HepG2 (cell line): ENCODE results near the gene RNASE13. TPM values are rescaled to one million over a fixed set of nuclear protein-coding genes. Genes with fewer than 3 reads are reported as not detected.
A peak's percentile ranks its signal among the peaks of the same experiment; 100 is the strongest.

Experiments
- AFF4 ChIP-seq: sonication (generic); formaldehyde crosslinking; IDR thresholded peaks from 2 replicates; pipeline ENCODE4 v1.4.0; 2020; ENCODE audit warnings: missing genetic modification reagents
- DDIT3 ChIP-seq: sonication (generic); formaldehyde crosslinking; IDR thresholded peaks from 2 replicates; pipeline ENCODE4 v1.4.0; 2020; ENCODE audit warnings: mild to moderate bottlenecking, missing genetic modification reagents
- GABPB1 ChIP-seq: IDR thresholded peaks from 2 replicates; pipeline ENCODE4 v1.6.1; 2016; ENCODE audit warnings: mild to moderate bottlenecking, missing genetic modification reagents, moderate library complexity, missing compliant biosample characterization
- LRRFIP1 ChIP-seq: sonication (generic); formaldehyde crosslinking; conservative IDR thresholded peaks from 2 replicates; pipeline ENCODE4 v1.4.0; 2020; ENCODE audit warnings: missing genetic modification reagents
- PBX3 ChIP-seq: sonication (generic); formaldehyde crosslinking; IDR thresholded peaks from 2 replicates; pipeline ENCODE4 v1.8.1; 2023; ENCODE audit warnings: missing genetic modification reagents, inconsistent platforms, borderline replicate concordance
- SNRNP70 ChIP-seq: fragments of 200-400 bp; formaldehyde crosslinking; IDR thresholded peaks from 2 replicates; pipeline ENCODE4 v1.6.1; 2017; ENCODE audit warnings: mild to moderate bottlenecking, low read depth, low read length, moderate library complexity
- THRA ChIP-seq: sonication (generic); formaldehyde crosslinking; IDR thresholded peaks from 2 replicates; pipeline ENCODE4 v1.4.0; 2020; ENCODE audit warnings: missing genetic modification reagents, borderline replicate concordance
- ZBTB49 ChIP-seq: sonication (generic); formaldehyde crosslinking; IDR thresholded peaks from 2 replicates; pipeline ENCODE4 v1.4.0; 2020; ENCODE audit warnings: missing genetic modification reagents, borderline replicate concordance
- ZFP90 ChIP-seq: sonication (generic); formaldehyde crosslinking; IDR thresholded peaks from 2 replicates; pipeline ENCODE4 v1.8.0; 2022; ENCODE audit warnings: missing genetic modification reagents, mild to moderate bottlenecking, inconsistent platforms, borderline replicate concordance
- ZNF180 ChIP-seq: sonication (generic); formaldehyde crosslinking; IDR thresholded peaks from 2 replicates; pipeline ENCODE4 v1.4.0; 2020; ENCODE audit warnings: low read depth, missing genetic modification reagents, borderline replicate concordance
- ZNF414 ChIP-seq: sonication (generic); formaldehyde crosslinking; IDR thresholded peaks from 2 replicates; pipeline ENCODE4 v1.5.0; 2020; ENCODE audit warnings: missing genetic modification reagents
- ZNF543 ChIP-seq: sonication (generic); formaldehyde crosslinking; IDR thresholded peaks from 2 replicates; pipeline ENCODE4 v1.4.0; 2020; ENCODE audit warnings: mild to moderate bottlenecking, missing genetic modification reagents
- ZNF619 ChIP-seq: sonication (generic); formaldehyde crosslinking; IDR thresholded peaks from 2 replicates; pipeline ENCODE4 v1.4.0; 2020; ENCODE audit warnings: mild to moderate bottlenecking, missing genetic modification reagents
- ZNF761 ChIP-seq: sonication (generic); formaldehyde crosslinking; conservative IDR thresholded peaks from 2 replicates; pipeline ENCODE4 v1.4.0; 2020; ENCODE audit warnings: mild to moderate bottlenecking, missing genetic modification reagents
- polyA plus RNA-seq, 8 experiments: library from polyadenylated mRNA; depleted of rRNA in 3 of 8; stranded (reverse) in 7 of 8; unstranded in 1 of 8; fragments of >200 nt; fragmentation: Illumina TruSeq in 4 of 8; extraction: Trizol in 4 of 8; gene quantifications; 2 replicates each; pipeline versions ENCODE4 v1.2.1 to v1.2.3, GENCODE V29; 2011 to 2016; ENCODE audit warnings: low read depth in 4 of 8, missing spikeins in 1 of 8, mixed read lengths in 1 of 8; ENCODE audit not compliant: insufficient read depth in 1 of 8
- total RNA-seq, 5 experiments: library from RNA; depleted of rRNA; stranded (reverse); fragments of >200 nt; fragmentation: Illumina TruSeq; extraction: Trizol; gene quantifications; 2 replicates each; pipeline ENCODE4 v1.2.3, GENCODE V29; 2016; ENCODE audit warnings: low read depth in 1 of 5

Gene RNASE13
- total and polyA plus RNA-seq, 2 of the 13 experiments (the other 11 are each of a cell fraction or from before 2014, with no cell fraction given): 1.0 TPM; not detected in 1

GRCh38 chr14:21024585-21025370 lies 9.8 kb downstream of the RNASE13 start, which contains the start of gene NDRG2 (continued):
- TF ChIP-seq AFF4 (CRISPR knock-in tag): 0 out of 2 replicates have a peak, but pooled peaks have one; percentile 61
- TF ChIP-seq ZNF761 (CRISPR knock-in tag): 0 out of 2 replicates have a peak, but pooled peaks have one; percentile 23
- TF ChIP-seq ZNF180 (CRISPR knock-in tag): no peak
- TF ChIP-seq ZNF414: no peak; the same call in 1 of the 2 replicates
- 0 out of 2 replicates have a peak, but pooled peaks have one; percentile 32 for TF ChIP-seq THRA
- TF ChIP-seq PBX3 (CRISPR knock-in tag): 0 out of 2 replicates have a peak, but pooled peaks have one; percentile 62
- peak; percentile 44; the same call in 1 of the 2 replicates for TF ChIP-seq ZBTB49 (CRISPR knock-in tag)
- peak; percentile 17; the same call in 1 of the 2 replicates for TF ChIP-seq ZFP90 (CRISPR knock-in tag)
- TF ChIP-seq DDIT3 (CRISPR knock-in tag): no peak
- TF ChIP-seq SNRNP70: no peak
- TF ChIP-seq GABPB1 (CRISPR knock-in tag): peak; percentile 81; the same call in 1 of the 2 replicates
- no peak for TF ChIP-seq ZNF619
- TF ChIP-seq ZNF543 (CRISPR knock-in tag): no peak; the same call in 1 of the 2 replicates
- no peak for TF ChIP-seq LRRFIP1 (CRISPR knock-in tag)
